ENCODE measurements around the gene CEMIP.

The CEMIP gene

GRCh38 chr15:80804970-80805495 lies 25.9 kb downstream of the CEMIP start:
- intact Hi-C loops (cut with DNase I), result no loop called here
- no peak for DNase-seq

- intact Hi-C loops (cut with DNase I), result no loop called here
- DNase-seq, result no peak
Measured at GRCh38 chr15:80811781-80812315, 32.7 kb downstream of the CEMIP start.

- no peak for DNase-seq
- intact Hi-C loops (cut with DNase I), result no loop called here
Measured at GRCh38 chr15:80815106-80815505, 35.9 kb downstream of the CEMIP start.

- intact Hi-C loops (cut with DNase I), result no loop called here
- DNase-seq, result no peak
Measured at GRCh38 chr15:80816049-80816653, 37.0 kb downstream of the CEMIP start.

GRCh38 chr15:80816936-80817335 lies 37.8 kb downstream of the CEMIP start:
- no peak for DNase-seq
- intact Hi-C loops (cut with DNase I), result no loop called here

- DNase-seq, result no peak
- intact Hi-C loops (cut with DNase I), result no loop called here
Measured at GRCh38 chr15:80817901-80818300, 38.7 kb downstream of the CEMIP start.

GRCh38 chr15:80819001-80819400 lies 39.8 kb downstream of the CEMIP start:
- no peak for DNase-seq
- intact Hi-C loops (cut with DNase I), result no loop called here

- intact Hi-C loops (cut with DNase I), result no loop called here
- DNase-seq, result no peak
Measured at GRCh38 chr15:80820092-80820491, 40.9 kb downstream of the CEMIP start.

- intact Hi-C loops (cut with DNase I), result no loop called here
- DNase-seq, result no peak
Measured at GRCh38 chr15:80822256-80822655, 43.1 kb downstream of the CEMIP start.

- intact Hi-C loops (cut with DNase I), result no loop called here
- no peak for DNase-seq
Measured at GRCh38 chr15:80822676-80823075, 43.5 kb downstream of the CEMIP start.

- intact Hi-C loops (cut with DNase I), result no loop called here
- DNase-seq, result no peak
Measured at GRCh38 chr15:80823120-80823519, 44.0 kb downstream of the CEMIP start.

GRCh38 chr15:80823995-80824394 lies 44.8 kb downstream of the CEMIP start:
- intact Hi-C loops (cut with DNase I), result no loop called here
- no peak for DNase-seq

- peak in 9 of 42 donors; percentile 13 to 68 (median 30) for DNase-seq
- intact Hi-C loops (cut with DNase I), result no loop called here
Measured at GRCh38 chr15:80825361-80826030, 46.3 kb downstream of the CEMIP start.

GRCh38 chr15:80828796-80829195 lies 49.6 kb downstream of the CEMIP start:
- intact Hi-C loops (cut with DNase I), result no loop called here
- no peak for DNase-seq

GRCh38 chr15:80830677-80831076 lies 51.5 kb downstream of the CEMIP start:
- DNase-seq, result no peak
- intact Hi-C loops (cut with DNase I), result no loop called here

- intact Hi-C loops (cut with DNase I), result no loop called here
- DNase-seq, result peak in 4 of 42 donors; percentile 27 to 49 (median 37)
Measured at GRCh38 chr15:80831192-80831591, 52.0 kb downstream of the CEMIP start.

- intact Hi-C loops (cut with DNase I), result no loop called here
Measured at GRCh38 chr15:80831606-80832224, 52.5 kb downstream of the CEMIP start.

GRCh38 chr15:80832686-80833085 lies 53.5 kb downstream of the CEMIP start:
- intact Hi-C loops (cut with DNase I), result no loop called here
- DNase-seq, result no peak

More at GRCh38 chr15:80831606-80832224, 52.5 kb downstream of the CEMIP start:
- DNase-seq, result no peak

GRCh38 chr15:80834402-80834801 lies 55.2 kb downstream of the CEMIP start:
- intact Hi-C loops (cut with DNase I), result no loop called here
- DNase-seq, result no peak

GRCh38 chr15:80834906-80835305 lies 55.7 kb downstream of the CEMIP start:
- intact Hi-C loops (cut with DNase I), result no loop called here
- DNase-seq, result no peak
